GM18870 (cell line): Measurements from ENCODE around the gene FZD4.
"Not testable (repeated sequence)": the region's sequence is repeated elsewhere in the genome, so short reads cannot be mapped to it uniquely, and the experiment has no call there.

Experiments
- ATAC-seq: cut with Tn5 transposase; IDR thresholded peaks from one replicate; pipeline ENCODE4 v1.9.1; 2021; ENCODE audit warnings: moderate library complexity; ENCODE audit not compliant: unreplicated experiment

FZD4 gene

DNA sequence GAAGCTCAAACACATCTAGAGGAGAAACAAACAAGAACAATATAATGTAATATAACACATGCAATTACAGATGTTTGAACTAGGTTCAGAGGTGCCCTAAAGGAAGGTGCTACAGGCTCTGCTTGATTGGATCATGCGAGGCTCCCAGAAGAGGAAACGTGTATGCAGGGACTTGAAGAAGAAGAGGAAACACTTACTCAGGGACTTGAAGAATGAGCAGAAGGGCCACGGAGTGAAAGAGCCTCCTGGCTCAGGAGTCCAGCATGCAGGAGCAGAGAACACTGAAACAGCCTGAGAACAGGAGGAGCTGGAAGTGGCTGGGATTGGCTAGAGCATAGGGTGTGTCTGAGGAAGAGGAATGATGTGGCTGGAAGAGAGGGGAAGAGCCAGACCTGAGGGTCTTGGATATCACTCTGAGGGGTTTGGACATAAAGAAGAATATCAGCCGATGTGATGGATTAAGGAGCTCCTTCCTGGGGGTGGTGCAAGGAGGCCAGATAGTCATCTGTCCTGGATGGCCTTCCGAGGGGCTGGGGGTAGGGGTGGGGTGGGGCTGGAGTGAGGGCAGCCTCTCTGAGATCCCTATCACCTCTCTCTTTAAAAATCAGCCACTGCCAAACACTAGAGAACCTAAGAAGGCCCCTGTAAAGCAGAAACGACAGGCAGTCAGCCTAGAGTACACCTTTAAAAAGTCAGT is 16.8 kb downstream of the FZD4 start:
- no peak for ATAC-seq

DNA sequence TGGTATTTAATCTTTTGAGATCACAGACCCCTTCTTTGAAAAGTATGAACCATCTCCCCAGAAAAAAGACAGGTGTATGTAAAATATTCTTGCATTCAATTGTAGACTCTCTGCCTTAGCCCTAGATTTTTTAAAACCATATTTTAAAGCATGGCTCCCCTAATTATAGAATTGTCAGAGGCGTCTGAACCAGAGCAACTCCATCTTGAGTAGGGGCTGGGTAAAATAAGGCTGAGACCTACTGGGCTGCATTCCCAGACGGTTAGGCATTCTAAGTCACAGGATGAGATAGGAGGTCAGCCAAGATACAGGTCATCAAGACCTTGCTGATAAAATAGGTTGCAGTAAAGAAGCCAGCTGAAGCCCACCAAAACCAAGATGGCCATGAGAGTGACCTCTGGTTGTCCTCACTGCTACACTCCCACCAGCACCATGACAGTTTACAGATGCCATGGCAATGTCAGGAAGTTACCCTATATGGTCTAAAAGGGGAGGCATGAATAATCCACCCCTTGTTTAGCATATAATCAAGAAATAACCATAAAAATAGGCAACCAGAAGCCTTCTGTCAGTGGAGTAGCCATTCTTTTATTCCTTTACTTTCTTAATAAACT is 17.9 kb downstream of the FZD4 start:
- ATAC-seq = not testable (repeated sequence)

DNA sequence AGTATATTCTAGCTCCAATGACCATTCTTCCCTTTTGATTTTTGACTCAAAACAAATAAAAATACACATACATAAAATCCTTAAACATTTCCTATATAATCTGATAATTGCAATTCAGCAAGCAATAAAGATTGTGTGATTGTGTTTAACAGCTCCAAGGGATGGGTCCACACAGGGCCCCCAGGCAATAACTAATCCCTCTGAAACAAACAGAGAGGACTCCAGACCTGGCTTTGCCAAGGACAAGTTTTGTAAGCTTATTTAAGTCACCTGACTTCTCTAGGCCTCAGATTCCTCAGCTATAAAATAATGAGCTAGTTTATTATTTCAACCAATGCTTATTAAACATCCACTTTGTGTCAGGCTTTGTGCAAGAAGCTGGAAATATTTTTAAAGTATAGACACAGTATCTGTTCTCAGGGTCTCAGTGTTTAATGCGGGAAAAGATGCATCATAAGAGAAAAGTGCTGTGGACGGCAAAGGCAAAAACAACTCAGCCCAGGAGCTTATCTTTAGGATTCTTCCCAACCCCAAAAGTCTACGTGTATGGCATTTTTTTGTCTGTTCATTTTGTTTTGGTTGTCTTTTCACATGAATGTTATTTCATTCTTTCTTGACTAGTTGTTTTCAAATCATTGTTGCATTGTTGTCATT is 20.1 kb downstream of the FZD4 start:
- ATAC-seq = no peak

GRCh38 chr11:86934582-86934900 is 20.7 kb downstream of the FZD4 start:
- no peak for ATAC-seq

- no peak for ATAC-seq
These were observed 21.2 kb downstream of the FZD4 start for GRCh38 chr11:86933891-86934581.

- no peak for ATAC-seq
These were observed 22.0 kb downstream of the FZD4 start for GRCh38 chr11:86932924-86933875.

DNA sequence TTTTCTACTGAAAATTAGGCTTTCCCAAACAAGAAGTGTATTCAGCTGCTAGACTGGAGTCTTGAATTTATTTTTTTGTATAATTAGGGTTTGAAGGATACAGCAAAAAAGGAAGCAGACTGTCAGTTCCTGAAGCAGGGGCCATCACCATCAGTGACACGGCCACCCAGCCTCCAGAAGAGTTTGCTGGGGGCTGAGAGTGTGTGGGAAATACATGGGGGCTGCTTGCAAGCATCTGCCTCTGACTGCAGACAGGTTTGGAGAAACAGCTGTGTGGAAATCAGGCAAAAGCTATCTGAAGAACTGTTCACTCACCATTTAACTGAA is 23.0 kb downstream of the FZD4 start:
- ATAC-seq = no peak

- no peak for ATAC-seq
These were observed 23.5 kb downstream of the FZD4 start for GRCh38 chr11:86931548-86932258.

- ATAC-seq = no peak
These were observed 24.1 kb downstream of the FZD4 start for GRCh38 chr11:86930957-86931547.

DNA sequence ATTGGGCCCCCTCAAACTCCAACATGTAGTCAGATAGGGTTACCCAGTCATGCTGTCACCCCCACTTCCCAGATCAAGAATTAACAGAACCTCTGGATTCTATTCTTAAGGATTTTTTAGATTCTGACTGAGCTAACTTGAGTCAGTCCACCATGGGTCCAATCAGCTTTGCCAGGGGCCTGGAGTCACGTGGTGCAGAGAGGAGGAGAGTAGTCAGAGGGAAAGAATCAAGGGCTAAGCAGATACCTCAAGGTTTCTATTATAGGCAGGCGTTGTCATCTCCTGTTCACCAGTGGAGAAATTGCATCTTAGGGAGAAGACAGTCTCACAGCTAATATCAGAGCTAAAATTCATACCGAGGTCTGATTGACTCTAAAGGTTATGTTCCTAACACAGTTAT is 28.2 kb downstream of the FZD4 start:
- no peak for ATAC-seq

DNA sequence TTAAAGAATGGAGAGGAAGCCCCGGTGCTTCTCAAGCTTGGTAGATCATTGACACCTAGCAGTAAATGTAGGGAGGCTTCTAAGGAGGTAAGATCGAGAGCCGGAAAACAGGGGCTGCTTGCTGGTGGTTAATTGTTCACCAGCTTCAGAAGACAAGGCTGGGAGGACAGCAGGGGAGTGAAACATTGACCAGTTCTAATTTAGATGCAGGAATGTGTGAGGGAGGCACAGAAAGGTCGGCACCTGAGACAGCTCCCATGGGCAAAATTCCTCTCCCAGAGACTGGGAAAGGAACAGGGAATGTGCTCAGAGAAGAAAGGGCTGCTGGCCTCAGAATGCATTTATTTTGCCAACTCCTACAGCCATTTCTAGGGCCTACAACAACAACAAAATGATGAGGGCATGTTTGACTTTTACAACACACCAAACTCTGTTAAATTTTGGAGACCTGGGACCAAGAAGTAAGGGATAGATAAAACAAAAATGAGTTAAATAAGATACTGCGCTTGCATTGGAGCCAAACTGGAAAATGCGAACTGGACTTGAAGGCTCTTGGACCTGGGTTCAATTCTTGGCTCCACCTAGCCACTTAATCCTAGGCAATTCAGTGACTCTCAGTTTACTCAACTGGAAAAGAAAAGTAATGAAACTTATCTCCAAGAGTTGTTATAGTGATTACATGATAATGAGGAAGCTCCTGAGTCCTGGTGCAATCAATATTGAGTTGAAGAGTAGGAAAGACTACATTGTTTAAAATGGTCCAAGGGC is 31.0 kb downstream of the FZD4 start:
- ATAC-seq = no peak

DNA sequence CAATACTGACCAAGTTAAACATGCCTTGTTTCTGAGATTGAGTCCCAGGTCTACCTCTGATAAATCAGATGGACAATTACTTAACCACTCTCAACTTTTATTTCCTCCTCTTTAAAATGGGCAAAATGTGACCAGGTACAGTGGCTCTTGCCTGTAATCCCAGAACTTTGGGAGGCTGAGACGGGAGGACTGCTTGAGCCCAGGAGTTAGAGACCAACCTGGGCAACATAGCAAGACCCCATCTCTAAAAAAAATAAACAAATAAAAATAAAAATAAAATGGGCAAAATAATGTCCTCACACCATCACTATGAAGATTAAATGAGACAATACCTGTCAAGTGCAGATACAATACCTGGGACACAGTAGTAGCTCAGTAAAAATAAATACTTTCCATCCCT is 33.0 kb downstream of the FZD4 start:
- ATAC-seq = no peak

- ATAC-seq = no peak
These were observed 35.5 kb downstream of the FZD4 start for GRCh38 chr11:86919557-86920210.

DNA sequence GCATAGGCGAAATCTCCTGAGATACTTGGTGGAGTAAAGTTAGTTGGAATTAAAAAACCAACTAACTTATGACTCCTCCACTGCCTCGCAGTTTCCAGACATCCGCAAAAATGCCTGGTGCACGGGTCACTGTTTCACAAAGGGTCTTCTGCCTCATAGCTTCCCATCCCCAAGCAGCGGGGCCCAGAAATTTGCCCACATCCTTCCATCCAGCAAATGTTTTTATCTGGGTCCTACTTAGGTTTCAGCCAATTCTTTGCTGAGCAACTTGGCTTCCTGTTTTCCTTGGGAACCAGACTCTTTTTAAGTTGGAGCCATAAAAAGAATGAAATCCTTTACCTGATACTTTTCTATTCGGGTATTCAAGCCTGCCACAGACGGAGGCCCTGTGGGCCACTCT is 36.2 kb downstream of the FZD4 start:
- no peak for ATAC-seq

DNA sequence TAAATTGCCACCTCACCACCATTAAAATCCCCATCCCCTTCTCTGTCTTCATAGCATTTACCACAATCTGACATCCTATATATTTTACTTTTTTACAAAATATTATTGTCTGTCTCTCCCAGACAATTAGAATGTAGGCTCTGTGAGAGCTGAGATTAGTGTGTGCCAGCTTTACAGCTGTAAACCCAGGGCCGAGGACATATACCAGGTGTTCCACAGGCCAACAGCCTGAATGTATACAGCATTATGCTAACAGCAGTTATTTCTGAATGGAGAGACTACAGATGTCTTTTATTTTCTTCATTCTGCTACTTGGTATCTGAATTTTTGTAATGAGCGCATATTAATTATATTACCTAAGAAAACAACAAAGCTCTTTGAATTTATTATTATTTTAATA is 36.7 kb downstream of the FZD4 start:
- ATAC-seq = no peak

DNA sequence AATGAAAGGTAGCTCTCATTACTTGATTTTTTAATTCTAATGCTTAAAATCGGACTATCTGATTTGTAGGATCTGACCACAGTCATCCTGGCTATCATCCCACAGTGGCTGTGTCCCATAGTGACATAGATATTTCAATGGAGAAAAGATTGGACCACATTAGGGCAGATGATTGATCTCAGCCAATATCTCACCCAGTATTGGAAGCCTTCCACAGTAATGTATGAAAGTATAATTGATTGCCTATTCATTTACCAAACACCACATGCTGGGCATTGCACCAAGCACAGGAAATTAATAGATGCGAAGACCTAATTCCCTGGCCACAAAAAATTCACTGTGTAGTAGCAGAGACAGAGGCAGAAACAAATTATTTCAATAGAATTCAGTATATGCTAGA is 37.6 kb downstream of the FZD4 start:
- ATAC-seq = no peak

DNA sequence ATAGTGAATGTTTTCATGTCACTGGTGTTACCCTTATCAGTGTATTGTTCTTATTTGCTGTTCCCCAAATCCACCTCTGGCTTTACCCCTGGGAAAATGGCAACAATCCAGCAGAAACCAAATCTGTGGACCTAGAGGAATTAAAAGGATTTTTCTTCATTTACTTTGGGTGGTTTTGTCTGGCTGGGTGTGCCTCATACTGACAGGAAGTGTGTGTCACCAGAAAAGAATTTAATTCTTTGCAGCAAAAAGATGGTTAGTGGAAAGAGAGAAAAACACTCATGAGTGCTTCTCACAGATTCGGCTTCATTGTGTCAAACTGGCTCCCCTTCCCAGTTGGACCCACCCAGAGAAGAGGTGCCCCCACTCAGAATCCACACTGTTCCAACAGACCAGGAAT is 38.9 kb downstream of the FZD4 start:
- ATAC-seq = no peak

- not testable (repeated sequence) for ATAC-seq
These were observed 39.3 kb downstream of the FZD4 start for GRCh38 chr11:86915850-86916249.
